ENCODE data around the gene EIF6.

- no peak for TF ChIP-seq CTCF (IDR thresholded peaks at IDR 0.05)
- TF ChIP-seq POLR2A (IDR thresholded peaks at IDR 0.05), result no peak
- TF ChIP-seq POLR2AphosphoS5 (IDR thresholded peaks at IDR 0.05; ENCODE audit: insufficient read depth in 1 of 2, low read depth in 1 of 2), result no peak
These were observed 11.6 kb upstream of the EIF6 start for GRCh38 chr20:35296101-35296554.
